ENCODE measurements around the gene DOCK11.

DNA sequence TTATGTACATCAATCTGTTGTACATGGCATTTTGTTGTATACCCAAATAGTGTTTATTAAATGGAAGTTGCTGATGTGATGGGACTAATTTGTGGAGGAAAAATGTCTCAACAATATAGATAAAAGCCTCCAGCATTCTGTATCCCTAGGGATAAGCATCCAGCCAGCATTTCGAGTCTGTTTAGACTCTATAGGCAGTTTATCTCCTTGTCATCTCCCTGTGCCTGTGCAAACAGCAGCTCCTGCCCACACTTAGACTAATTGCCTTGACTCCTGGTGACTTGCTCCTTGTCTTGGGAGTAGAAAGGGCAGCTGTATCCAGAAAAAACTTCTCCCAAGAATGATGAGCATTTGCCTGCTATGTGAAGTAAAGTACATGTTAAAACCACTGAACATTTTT is 83.8 kb downstream of the DOCK11 start:
- TF ChIP-seq EZH2 (IDR thresholded peaks at IDR 0.05; ENCODE audit: borderline replicate concordance, low read length): no peak
- TF ChIP-seq, protein P1, sequence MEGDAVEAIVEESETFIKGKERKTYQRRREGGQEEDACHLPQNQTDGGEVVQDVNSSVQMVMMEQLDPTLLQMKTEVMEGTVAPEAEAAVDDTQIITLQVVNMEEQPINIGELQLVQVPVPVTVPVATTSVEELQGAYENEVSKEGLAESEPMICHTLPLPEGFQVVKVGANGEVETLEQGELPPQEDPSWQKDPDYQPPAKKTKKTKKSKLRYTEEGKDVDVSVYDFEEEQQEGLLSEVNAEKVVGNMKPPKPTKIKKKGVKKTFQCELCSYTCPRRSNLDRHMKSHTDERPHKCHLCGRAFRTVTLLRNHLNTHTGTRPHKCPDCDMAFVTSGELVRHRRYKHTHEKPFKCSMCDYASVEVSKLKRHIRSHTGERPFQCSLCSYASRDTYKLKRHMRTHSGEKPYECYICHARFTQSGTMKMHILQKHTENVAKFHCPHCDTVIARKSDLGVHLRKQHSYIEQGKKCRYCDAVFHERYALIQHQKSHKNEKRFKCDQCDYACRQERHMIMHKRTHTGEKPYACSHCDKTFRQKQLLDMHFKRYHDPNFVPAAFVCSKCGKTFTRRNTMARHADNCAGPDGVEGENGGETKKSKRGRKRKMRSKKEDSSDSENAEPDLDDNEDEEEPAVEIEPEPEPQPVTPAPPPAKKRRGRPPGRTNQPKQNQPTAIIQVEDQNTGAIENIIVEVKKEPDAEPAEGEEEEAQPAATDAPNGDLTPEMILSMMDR (IDR thresholded peaks at IDR 0.05; ENCODE audit: low read length): no peak
